Prostate gland (tissue), 2 donors: ENCODE results near the gene NDP. TPM values are rescaled to one million over a fixed set of nuclear protein-coding genes. Genes with fewer than 3 reads are reported as not detected.

Source experiments
- DNase-seq: peaks from one replicate; pipeline ENCODE4 v3.0.0-alpha.2; 2019; ENCODE audit warnings: low spot score
- H3K27ac ChIP-seq, 2 donors: fragments of 200-600 bp; sonication (generic); 2 replicates each; pipeline ENCODE4 v1.5.1; 2017 to 2019
- H3K27me3 ChIP-seq: fragments of 200-600 bp; sonication (generic); replicated peaks from 2 replicates; pipeline ENCODE4 v1.5.1; 2019; ENCODE audit not compliant: insufficient read depth
- H3K36me3 ChIP-seq, 2 donors: fragments of 200-600 bp; sonication (generic); 1 replicate in 1 of 2; 2 replicates in 1 of 2; pipeline versions ENCODE4 v1.5.1 to v1.8.1; 2017 to 2019
- H3K4me1 ChIP-seq: fragments of 200-600 bp; sonication (generic); replicated peaks from 2 replicates; pipeline ENCODE4 v1.5.1; 2019
- H3K4me3 ChIP-seq, 2 donors: fragments of 200-600 bp; sonication (generic); 2 replicates each; pipeline ENCODE4 v1.5.1; 2017 to 2019
- H3K9me3 ChIP-seq: fragments of 200-600 bp; sonication (generic); 2 replicates; pipeline ENCODE4 v1.5.1; 2017
- CTCF ChIP-seq, 4 experiments: fragments of 200-600 bp in 2 of 4; fragments of 450-650 bp in 2 of 4; sonication (generic) in 2 of 4; IDR thresholded peaks; 1 replicate in 3 of 4; 2 replicates in 1 of 4; pipeline ENCODE4 v1.5.1; 2016 to 2019; ENCODE audit warnings: antibody characterized with exemption in 4 of 4, mild to moderate bottlenecking in 2 of 4, moderate library complexity in 2 of 4
- POLR2A ChIP-seq: fragments of 450-650 bp; IDR thresholded peaks from one replicate; pipeline ENCODE4 v1.6.1; 2016; ENCODE audit warnings: antibody characterized with exemption, mild to moderate bottlenecking
- POLR2AphosphoS5 ChIP-seq: sonication (generic); formaldehyde crosslinking; IDR thresholded peaks from one replicate; pipeline ENCODE4 v1.6.1; 2017; ENCODE audit warnings: antibody characterized with exemption
- WGBS: methylation state at CpG from one replicate; pipeline ENCODE4 v1.1.5; 2018; 5-methylcytosine and 5-hydroxymethylcytosine counted together
- intact Hi-C: fragments of 100-400 bp; cut with DNase I; formaldehyde crosslinking; loops from one replicate; pipeline ENCODE4 v1.14.2; 2022
- total RNA-seq, 2 donors: library from RNA; depleted of rRNA; stranded (reverse); fragments of >200 nt; gene quantifications; one replicate each; pipeline ENCODE4 v1.1.0, GENCODE V29; 2016

Gene NDP
- total RNA-seq, 2 donors from 2014 or later = 3.3 to 4.6 TPM

- intact Hi-C loops = no loop called here
- Histone ChIP-seq H3K4me1 (no peaks in the 10 kb centered on the region), H3K27ac (no peak overlapping the region), H3K9me3 (no peaks in the 10 kb centered on the region), H3K4me3 (no peak overlapping the region), H3K36me3 (no peaks in the 10 kb centered on the region), H3K27me3 (no peaks in the 10 kb centered on the region)
- WGBS = 89% methylated on average over 5 of the region's 5 CpGs
- TF ChIP-seq CTCF (IDR thresholded peaks at IDR 0.05) = no peak
- no peak for TF ChIP-seq POLR2AphosphoS5
- no peak for TF ChIP-seq POLR2A
- no peak for DNase-seq
Observed at GRCh38 chrX:43986083-43986482, 12.9 kb upstream of the NDP start.

GRCh38 chrX:43985511-43985910, 12.3 kb upstream of the NDP start:
- H3K36me3 ChIP-seq = no peaks in the 10 kb centered on the region
- H3K9me3 ChIP-seq = no peaks in the 10 kb centered on the region
- intact Hi-C loops = no loop called here
- no peak overlapping the region for H3K27ac ChIP-seq
- no peak overlapping the region for H3K4me3 ChIP-seq
- H3K27me3 ChIP-seq = no peaks in the 10 kb centered on the region
- DNase-seq = no peak
- 95% methylated on average over 2 of the region's 2 CpGs for WGBS
- H3K4me1 ChIP-seq = no peaks in the 10 kb centered on the region
- TF ChIP-seq POLR2A (no peak), CTCF (IDR thresholded peaks at IDR 0.05) (no peak), POLR2AphosphoS5 (no peak)

GRCh38 chrX:43978226-43978625, 5.0 kb upstream of the NDP start:
- H3K36me3 ChIP-seq = no peaks in the 10 kb centered on the region

GRCh38 chrX:43976205-43976604, 3.0 kb upstream of the NDP start:
- intact Hi-C loops = no loop called here
- Histone ChIP-seq H3K36me3 (no peaks in the 10 kb centered on the region), H3K27me3 (no peaks in the 10 kb centered on the region), H3K4me1 (no peaks in the 10 kb centered on the region), H3K4me3 (no peak overlapping the region), H3K27ac (no peak overlapping the region), H3K9me3 (no peaks in the 10 kb centered on the region)
- DNase-seq = no peak
- no peak for TF ChIP-seq CTCF (IDR thresholded peaks at IDR 0.05)

More at GRCh38 chrX:43978226-43978625, 5.0 kb upstream of the NDP start:
- Histone ChIP-seq H3K4me1 (no peaks in the 10 kb centered on the region), H3K9me3 (no peaks in the 10 kb centered on the region), H3K4me3 (no peak overlapping the region), H3K27ac (no peak overlapping the region), H3K27me3 (no peaks in the 10 kb centered on the region)
- no peak for TF ChIP-seq POLR2AphosphoS5
- TF ChIP-seq CTCF (IDR thresholded peaks at IDR 0.05) = no peak
- TF ChIP-seq POLR2A = no peak
- intact Hi-C loops = no loop called here
- no peak for DNase-seq
- 83% methylated on average over 3 of the region's 3 CpGs for WGBS

GRCh38 chrX:43975796-43976195, 2.6 kb upstream of the NDP start:
- intact Hi-C loops = no loop called here
- no peak overlapping the region for H3K4me3 ChIP-seq
- H3K9me3 ChIP-seq = no peaks in the 10 kb centered on the region
- TF ChIP-seq POLR2AphosphoS5 (no peak), POLR2A (no peak), CTCF (IDR thresholded peaks at IDR 0.05) (no peak)
- no peak for DNase-seq
- no peak overlapping the region for H3K27ac ChIP-seq
- WGBS = 83% methylated on average over 5 of the region's 5 CpGs
- no peaks in the 10 kb centered on the region for H3K4me1 ChIP-seq
- H3K36me3 ChIP-seq = no peaks in the 10 kb centered on the region
- H3K27me3 ChIP-seq = no peaks in the 10 kb centered on the region
